ENCODE results near the gene TP53TG5.
A peak's percentile ranks its signal among the peaks of the same experiment; 100 is the strongest.

TP53TG5 gene

GRCh38 chr20:45361793-45362192 lies 16.3 kb downstream of the TP53TG5 start:
- peak overlapping the region in 2 of 7 experiments; percentile 15 to 36 for H3K4me3 ChIP-seq (ENCODE audit: control insufficient read depth in 1 of 7, extremely low read depth in 1 of 7, insufficient read depth in 4 of 7, low read depth in 2 of 7, low read length in 6 of 7)
- no peaks in the 10 kb centered on the region for H3K9me3 ChIP-seq (ENCODE audit: control extremely low read depth in 1 of 5, control insufficient read depth in 4 of 5, insufficient read depth in 2 of 5, low read depth in 1 of 5, low read length in 4 of 5)
- POLR2A ChIA-PET = interaction anchor here (1.4 to 2.7 kb wide), 2 partner anchors 14 to 40 kb away, joined by 4 to 16 read pairs; partner anchors contain the start of gene SDC4
- no peaks in the 10 kb centered on the region for H3K27me3 ChIP-seq (replicated peaks in 2 of 5; ENCODE audit: control insufficient read depth in 4 of 5, insufficient read depth in 5 of 5, low read length in 4 of 5)
- H3K4me1 ChIP-seq (ENCODE audit: control extremely low read depth in 1 of 4, control insufficient read depth in 4 of 4, insufficient read depth in 4 of 4, low read length in 3 of 4) = peaks cover 11 to 60% (median 42%) of the 10 kb centered on the region in 4 experiments
- CTCF ChIA-PET = interaction anchor here (0.7 to 22.7 kb wide), 16 partner anchors 9 to 410 kb away, joined by 3 to 353 read pairs (median 6); partner anchors contain the start of gene SDC4
- WGBS (ENCODE audit: insufficient coverage) = 0% methylated on average over 1 of the region's 6 CpGs
- H3K36me3 ChIP-seq (ENCODE audit: control insufficient read depth in 4 of 4, insufficient read depth in 4 of 4, low read length in 3 of 4) = peaks cover 4 to 21% (median 13%) of the 10 kb centered on the region in 4 experiments
- no peak overlapping the region for H3K27ac ChIP-seq (ENCODE audit: insufficient read depth in 1 of 2, low read depth in 1 of 2, low read length in 2 of 2, poor library complexity in 1 of 2, severe bottlenecking in 2 of 2)
- peak in 2 of 3 donors; percentile 51 to 64 for DNase-seq

GRCh38 chr20:45359406-45360148 lies 18.5 kb downstream of the TP53TG5 start:
- peaks cover 11 to 60% (median 42%) of the 10 kb centered on the region in 4 experiments for H3K4me1 ChIP-seq (ENCODE audit: control extremely low read depth in 1 of 4, control insufficient read depth in 4 of 4, insufficient read depth in 4 of 4, low read length in 3 of 4)
- no peaks in the 10 kb centered on the region for H3K27me3 ChIP-seq (replicated peaks in 2 of 5; ENCODE audit: control insufficient read depth in 4 of 5, insufficient read depth in 5 of 5, low read length in 4 of 5)
- DNase-seq = no peak
- CTCF ChIA-PET = interaction anchor here (0.8 to 22.7 kb wide), 9 partner anchors 8 to 90 kb away, joined by 3 to 353 read pairs (median 7); partner anchors contain the start of gene SDC4
- POLR2A ChIA-PET = no interaction called here
- H3K4me3 ChIP-seq (ENCODE audit: control insufficient read depth in 1 of 7, extremely low read depth in 1 of 7, insufficient read depth in 4 of 7, low read depth in 2 of 7, low read length in 6 of 7) = no peak overlapping the region
- 92% methylated on average over 8 of the region's 9 CpGs for WGBS (ENCODE audit: insufficient coverage)
- no peak overlapping the region for H3K27ac ChIP-seq (ENCODE audit: insufficient read depth in 1 of 2, low read depth in 1 of 2, low read length in 2 of 2, poor library complexity in 1 of 2, severe bottlenecking in 2 of 2)
- H3K9me3 ChIP-seq (ENCODE audit: control extremely low read depth in 1 of 5, control insufficient read depth in 4 of 5, insufficient read depth in 2 of 5, low read depth in 1 of 5, low read length in 4 of 5) = no peaks in the 10 kb centered on the region
- H3K36me3 ChIP-seq (ENCODE audit: control insufficient read depth in 4 of 4, insufficient read depth in 4 of 4, low read length in 3 of 4) = no peaks in the 10 kb centered on the region

- Histone ChIP-seq H3K4me1 (ENCODE audit: control extremely low read depth in 1 of 4, control insufficient read depth in 4 of 4, insufficient read depth in 4 of 4, low read length in 3 of 4) (peaks cover 10 to 57% (median 40%) of the 10 kb centered on the region in 4 experiments), H3K9me3 (ENCODE audit: control extremely low read depth in 1 of 5, control insufficient read depth in 4 of 5, insufficient read depth in 2 of 5, low read depth in 1 of 5, low read length in 4 of 5) (no peaks in the 10 kb centered on the region), H3K27me3 (replicated peaks in 2 of 5; ENCODE audit: control insufficient read depth in 4 of 5, insufficient read depth in 5 of 5, low read length in 4 of 5) (no peaks in the 10 kb centered on the region), H3K4me3 (ENCODE audit: control insufficient read depth in 1 of 7, extremely low read depth in 1 of 7, insufficient read depth in 4 of 7, low read depth in 2 of 7, low read length in 6 of 7) (no peak overlapping the region), H3K27ac (ENCODE audit: insufficient read depth in 1 of 2, low read depth in 1 of 2, low read length in 2 of 2, poor library complexity in 1 of 2, severe bottlenecking in 2 of 2) (no peak overlapping the region), H3K36me3 (ENCODE audit: control insufficient read depth in 4 of 4, insufficient read depth in 4 of 4, low read length in 3 of 4) (no peaks in the 10 kb centered on the region)
- POLR2A ChIA-PET = no interaction called here
- CTCF ChIA-PET = interaction anchor here (0.8 to 22.7 kb wide), 8 partner anchors 12 to 91 kb away, joined by 3 to 353 read pairs (median 12); partner anchors contain the start of gene SDC4
- 94% methylated on average over 5 of the region's 7 CpGs for WGBS (ENCODE audit: insufficient coverage)
- DNase-seq = no peak
Observed at GRCh38 chr20:45359069-45359405, 19.1 kb downstream of the TP53TG5 start.

- 37% methylated on average over 9 of the region's 10 CpGs for WGBS (ENCODE audit: insufficient coverage)
- no peaks in the 10 kb centered on the region for H3K36me3 ChIP-seq (ENCODE audit: control insufficient read depth in 4 of 4, insufficient read depth in 4 of 4, low read length in 3 of 4)
- POLR2A ChIA-PET = no interaction called here
- H3K27me3 ChIP-seq (replicated peaks in 2 of 5; ENCODE audit: control insufficient read depth in 4 of 5, insufficient read depth in 5 of 5, low read length in 4 of 5) = no peaks in the 10 kb centered on the region
- peaks cover 6 to 52% (median 34%) of the 10 kb centered on the region in 4 experiments for H3K4me1 ChIP-seq (ENCODE audit: control extremely low read depth in 1 of 4, control insufficient read depth in 4 of 4, insufficient read depth in 4 of 4, low read length in 3 of 4)
- no peak overlapping the region for H3K4me3 ChIP-seq (ENCODE audit: control insufficient read depth in 1 of 7, extremely low read depth in 1 of 7, insufficient read depth in 4 of 7, low read depth in 2 of 7, low read length in 6 of 7)
- no peaks in the 10 kb centered on the region for H3K9me3 ChIP-seq (ENCODE audit: control extremely low read depth in 1 of 5, control insufficient read depth in 4 of 5, insufficient read depth in 2 of 5, low read depth in 1 of 5, low read length in 4 of 5)
- CTCF ChIA-PET = interaction anchor here (1.3 to 8.0 kb wide), 7 partner anchors 11 to 87 kb away, joined by 3 to 86 read pairs (median 6); partner anchors contain the start of gene SDC4
- no peak for DNase-seq
- H3K27ac ChIP-seq (ENCODE audit: insufficient read depth in 1 of 2, low read depth in 1 of 2, low read length in 2 of 2, poor library complexity in 1 of 2, severe bottlenecking in 2 of 2) = no peak overlapping the region
Observed at GRCh38 chr20:45358282-45359068, 19.6 kb downstream of the TP53TG5 start.

- Histone ChIP-seq H3K27ac (ENCODE audit: insufficient read depth in 1 of 2, low read depth in 1 of 2, low read length in 2 of 2, poor library complexity in 1 of 2, severe bottlenecking in 2 of 2) (no peak overlapping the region), H3K27me3 (replicated peaks in 2 of 5; ENCODE audit: control insufficient read depth in 4 of 5, insufficient read depth in 5 of 5, low read length in 4 of 5) (no peaks in the 10 kb centered on the region), H3K4me1 (ENCODE audit: control extremely low read depth in 1 of 4, control insufficient read depth in 4 of 4, insufficient read depth in 4 of 4, low read length in 3 of 4) (peaks cover 0 to 31% (median 18%) of the 10 kb centered on the region in 4 experiments), H3K4me3 (ENCODE audit: control insufficient read depth in 1 of 7, extremely low read depth in 1 of 7, insufficient read depth in 4 of 7, low read depth in 2 of 7, low read length in 6 of 7) (no peak overlapping the region), H3K9me3 (ENCODE audit: control extremely low read depth in 1 of 5, control insufficient read depth in 4 of 5, insufficient read depth in 2 of 5, low read depth in 1 of 5, low read length in 4 of 5) (no peaks in the 10 kb centered on the region), H3K36me3 (ENCODE audit: control insufficient read depth in 4 of 4, insufficient read depth in 4 of 4, low read length in 3 of 4) (no peaks in the 10 kb centered on the region)
- 61% methylated on average over 3 of the region's 5 CpGs for WGBS (ENCODE audit: insufficient coverage)
- CTCF ChIA-PET = interaction anchor here (0.6 to 0.8 kb wide), 2 partner anchors 13 to 88 kb away, joined by 3 read pairs; no protein-coding TSS in a partner anchor
- DNase-seq = no peak
- POLR2A ChIA-PET = interaction anchor here (0.6 kb wide), 1 partner anchor 37 kb away, joined by 3 read pairs; no protein-coding TSS in a partner anchor
Observed at GRCh38 chr20:45355209-45356084, 22.7 kb downstream of the TP53TG5 start.

GRCh38 chr20:45354423-45355208 lies 23.5 kb downstream of the TP53TG5 start:
- Histone ChIP-seq H3K4me3 (ENCODE audit: control insufficient read depth in 1 of 7, extremely low read depth in 1 of 7, insufficient read depth in 4 of 7, low read depth in 2 of 7, low read length in 6 of 7) (no peak overlapping the region), H3K27me3 (replicated peaks in 2 of 5; ENCODE audit: control insufficient read depth in 4 of 5, insufficient read depth in 5 of 5, low read length in 4 of 5) (no peaks in the 10 kb centered on the region), H3K27ac (ENCODE audit: insufficient read depth in 1 of 2, low read depth in 1 of 2, low read length in 2 of 2, poor library complexity in 1 of 2, severe bottlenecking in 2 of 2) (no peak overlapping the region), H3K36me3 (ENCODE audit: control insufficient read depth in 4 of 4, insufficient read depth in 4 of 4, low read length in 3 of 4) (no peaks in the 10 kb centered on the region), H3K9me3 (ENCODE audit: control extremely low read depth in 1 of 5, control insufficient read depth in 4 of 5, insufficient read depth in 2 of 5, low read depth in 1 of 5, low read length in 4 of 5) (no peaks in the 10 kb centered on the region), H3K4me1 (ENCODE audit: control extremely low read depth in 1 of 4, control insufficient read depth in 4 of 4, insufficient read depth in 4 of 4, low read length in 3 of 4) (peaks cover 0 to 25% (median 18%) of the 10 kb centered on the region in 4 experiments)
- CTCF ChIA-PET = interaction anchor here (0.7 to 0.8 kb wide), 3 partner anchors 12 to 82 kb away, joined by 3 read pairs; no protein-coding TSS in a partner anchor
- WGBS (ENCODE audit: insufficient coverage) = 85% methylated on average over 9 of the region's 9 CpGs
- POLR2A ChIA-PET = interaction anchor here (0.6 kb wide), 1 partner anchor 36 kb away, joined by 3 read pairs; no protein-coding TSS in a partner anchor
- no peak for DNase-seq
